B cell (primary cell): ENCODE data around the gene GLYATL3. TPM values are rescaled to one million over a fixed set of nuclear protein-coding genes. Genes with fewer than 3 reads are reported as not detected.

Experiments
- ATAC-seq: fragments of 200-7000 bp; cut with Tn5 transposase; one replicate; pipeline ENCODE4 v1.10.0; 2021; ENCODE audit warnings: low read depth, mild to moderate bottlenecking, moderate number of reproducible peaks, moderate library complexity
- CTCF ChIA-PET: fragments of 350-600 bp; sonication (Branson Sonifier 250); formaldehyde crosslinking; loops from one replicate; lab custom pipeline; 2021; ENCODE audit warnings: antibody characterized with exemption, inconsistent platforms; lab: Charles Lee
- POLR2A ChIA-PET: fragments of 350-600 bp; sonication (Branson Sonifier 250); formaldehyde crosslinking; loops from one replicate; lab custom pipeline; 2021; ENCODE audit warnings: antibody characterized with exemption; lab: Charles Lee
- DNase-seq: peaks from one replicate; pipeline ENCODE4 v3.0.0; 2013
- H2AFZ ChIP-seq: 2 replicates; pipeline ENCODE4 v1.6.1; 2012; ENCODE audit warnings: mild to moderate bottlenecking, low read depth, low read length; ENCODE audit not compliant: insufficient read depth, poor library complexity, severe bottlenecking
- H3K27ac ChIP-seq, 2 donors: 1 replicate in 1 of 2; 2 replicates in 1 of 2; pipeline ENCODE4 v1.5.1; 2012 to 2013; ENCODE audit warnings: low read length in 2 of 2, mild to moderate bottlenecking in 2 of 2, moderate library complexity in 1 of 2
- H3K27me3 ChIP-seq, 4 experiments: fragments of 200-600 bp in 1 of 4; sonication (generic) in 1 of 4; replicated peaks in 1 of 4; 1 replicate in 2 of 4; 2 replicates in 2 of 4; pipeline versions ENCODE4 v1.6.1 to v1.7.0; 2013 to 2016; ENCODE audit warnings: low read length in 3 of 4, mild to moderate bottlenecking in 2 of 4, mixed read lengths in 1 of 4, moderate library complexity in 1 of 4; ENCODE audit not compliant: insufficient read depth in 4 of 4, control insufficient read depth in 3 of 4; ENCODE audit errors: control extremely low read depth in 1 of 4
- H3K36me3 ChIP-seq, 2 experiments: replicated peaks in 1 of 2; 1 replicate in 1 of 2; 2 replicates in 1 of 2; pipeline versions ENCODE4 v1.6.1 to v1.7.1; 2013; ENCODE audit warnings: low read length in 1 of 2; ENCODE audit not compliant: insufficient read depth in 2 of 2, control insufficient read depth in 1 of 2; ENCODE audit errors: control extremely low read depth in 1 of 2, extremely low read depth in 1 of 2
- H3K4me1 ChIP-seq, 2 donors: fragments of 200-600 bp in 1 of 2; sonication (generic) in 1 of 2; 1 replicate in 1 of 2; 2 replicates in 1 of 2; pipeline versions ENCODE4 v1.5.1 to v1.6.1; 2013 to 2017; ENCODE audit warnings: low read length in 2 of 2; ENCODE audit not compliant: control insufficient read depth in 2 of 2, insufficient read depth in 2 of 2
- H3K4me2 ChIP-seq: replicated peaks from 2 replicates; pipeline ENCODE3; 2012; ENCODE audit warnings: mild to moderate bottlenecking, low read depth, low read length; ENCODE audit not compliant: poor library complexity, severe bottlenecking
- H3K4me3 ChIP-seq, 5 experiments: fragments of 200-600 bp in 1 of 5; sonication (generic) in 1 of 5; 1 replicate in 3 of 5; 2 replicates in 2 of 5; pipeline versions ENCODE4 v1.5.1 to v1.7.0; 2011 to 2016; ENCODE audit warnings: low read length in 4 of 5, mild to moderate bottlenecking in 4 of 5, low read depth in 2 of 5, control low read depth in 1 of 5, moderate library complexity in 1 of 5; ENCODE audit not compliant: insufficient read depth in 1 of 5; ENCODE audit errors: control extremely low read depth in 1 of 5, extremely low read depth in 1 of 5
- H3K79me2 ChIP-seq: fragments of 200-600 bp; sonication (generic); one replicate; pipeline ENCODE4 v1.6.0; 2016; ENCODE audit warnings: low read length; ENCODE audit not compliant: control insufficient read depth, insufficient read depth
- H3K9ac ChIP-seq: fragments of 200-600 bp; sonication (generic); 2 replicates; pipeline ENCODE4 v1.6.1; 2017; ENCODE audit warnings: mild to moderate bottlenecking, low read length, moderate library complexity
- H3K9me3 ChIP-seq, 3 donors: one replicate each; pipeline versions ENCODE4 v1.6.1 to v1.7.1; 2013; ENCODE audit warnings: low read length in 2 of 3; ENCODE audit not compliant: control insufficient read depth in 2 of 3, insufficient read depth in 1 of 3; ENCODE audit errors: control extremely low read depth in 1 of 3
- H4K20me1 ChIP-seq: 2 replicates; pipeline ENCODE4 v1.6.0; 2012; ENCODE audit warnings: mild to moderate bottlenecking, low read length; ENCODE audit not compliant: insufficient read depth, control insufficient read depth, poor library complexity, severe bottlenecking
- H3K27ac Mint-ChIP-seq: one replicate; pipeline ENCODE4 v1.8.0; 2021; ENCODE audit warnings: mixed read lengths
- H3K27me3 Mint-ChIP-seq: one replicate; pipeline ENCODE4 v1.8.0; 2021; ENCODE audit warnings: mixed read lengths
- H3K4me1 Mint-ChIP-seq: one replicate; pipeline ENCODE4 v1.8.0; 2021; ENCODE audit warnings: mixed read lengths
- H3K4me3 Mint-ChIP-seq: one replicate; pipeline ENCODE4 v1.8.0; 2021; ENCODE audit warnings: mixed read lengths
- H3K9me3 Mint-ChIP-seq: one replicate; pipeline ENCODE4 v1.8.0; 2022; ENCODE audit warnings: mixed read lengths; ENCODE audit not compliant: insufficient read depth
- CTCF ChIP-seq: fragments of 200-600 bp; IDR thresholded peaks from one replicate; pipeline ENCODE4 v1.8.0; 2022; ENCODE audit warnings: antibody characterized with exemption, mild to moderate bottlenecking
- EZH2 ChIP-seq: IDR thresholded peaks from 2 replicates; pipeline ENCODE4 v1.6.1; 2012; ENCODE audit warnings: borderline replicate concordance, low read depth, mild to moderate bottlenecking, moderate library complexity, low read length; ENCODE audit not compliant: insufficient read depth, poor library complexity, severe bottlenecking
- WGBS: methylation state at CpG from one replicate; pipeline ENCODE4 v1.1.5; 2013; ENCODE audit warnings: missing lambda C conversion rate; ENCODE audit not compliant: insufficient coverage; 5-methylcytosine and 5-hydroxymethylcytosine counted together
- intact Hi-C: fragments of 100-400 bp; cut with micrococcal nuclease; formaldehyde crosslinking; loops from one replicate; pipeline ENCODE4 v1.10.0; 2022
- polyA plus RNA-seq: library from polyadenylated mRNA; depleted of rRNA; stranded (reverse); fragments of >200 nt; gene quantifications from 2 replicates; pipeline ENCODE4 v1.2.3, GENCODE V29; 2012
- total RNA-seq, 2 donors: library from RNA; stranded (reverse); fragments of 120-200 nt in 1 of 2; gene quantifications; 1 replicate in 1 of 2; 2 replicates in 1 of 2; pipeline versions ENCODE4 v1.2.3 to v1.2.4, GENCODE V29; 2013 to 2022

Gene GLYATL3
- total and polyA plus RNA-seq, 2 donors (not counting 1 experiment from before 2014, with no cell fraction given), result not detected

DNA sequence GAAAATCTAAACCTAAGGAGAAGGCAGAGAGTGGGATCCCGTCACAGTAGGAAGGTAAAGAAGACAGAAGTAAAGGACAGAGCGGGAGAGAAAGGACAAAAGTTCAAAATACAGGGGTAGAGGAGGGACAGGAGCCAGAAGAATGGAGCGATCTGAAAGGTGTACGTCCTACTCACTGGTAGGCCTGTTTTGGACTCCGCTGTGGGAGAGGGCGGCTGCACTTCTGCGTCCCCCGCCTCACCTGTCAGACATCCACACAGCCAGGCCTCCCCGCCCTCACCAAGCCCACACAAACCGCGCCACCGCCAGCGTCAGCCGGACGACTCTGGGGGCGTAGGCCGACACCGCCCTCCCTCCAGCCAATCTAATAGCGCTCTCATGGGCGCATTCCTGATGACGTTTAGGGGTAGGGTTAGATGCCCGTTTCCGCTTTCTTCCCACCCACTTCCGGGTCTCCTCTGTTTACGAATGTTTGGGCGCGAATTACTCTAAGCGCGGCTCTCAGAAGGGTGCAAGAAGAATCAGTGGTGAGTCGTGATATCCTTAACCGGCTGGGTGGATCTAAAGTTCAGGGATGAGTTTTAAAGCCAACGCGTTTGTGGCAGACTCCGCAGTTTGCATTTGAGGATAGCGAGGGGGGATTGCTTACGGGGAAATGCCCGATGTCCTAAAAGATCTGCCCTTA lies 36.7 kb upstream of the GLYATL3 start, which contains the start of the genes CENPQ and MMUT:
CENPQ (plus strand) TSS at position 444 of the 685 bp plus-strand sequence. CDS start 6,807 bp downstream, outside the sequence.
MMUT (minus strand) TSS at position 327 of the 685 bp plus-strand sequence. CDS start 3,787 bp downstream, outside the sequence.
- H3K4me1 Mint-ChIP-seq, result peaks cover 57% of the 10 kb centered on the region
- Histone ChIP-seq H3K9ac (peak within 1 kb of the TSS; percentile 97), H3K36me3 (no peaks in the 10 kb centered on the region), H4K20me1 (no peaks in the 10 kb centered on the region), H2AFZ (peak within 1 kb of the TSS; percentile 94), H3K4me2 (peak within 1 kb of the TSS; percentile 87), H3K27me3 (no peaks in the 10 kb centered on the region), H3K27ac (peak within 1 kb of the TSS; percentile 82 to 92), H3K9me3 (no peaks in the 10 kb centered on the region), H3K4me3 (peak within 1 kb of the TSS; percentile 65 to 97 (median 82)), H3K4me1 (peaks cover 42 to 43% of the 10 kb centered on the region in 2 donors), H3K79me2 (peaks cover 52% of the 10 kb centered on the region)
- ChIA-PET CTCF (no interaction called here), POLR2A (no interaction called here)
- peak within 1 kb of the TSS; percentile 95 for H3K27ac Mint-ChIP-seq
- peak; percentile 99 for ATAC-seq
- intact Hi-C loops, result no loop called here
- TF ChIP-seq CTCF, result no peak
- no peak for TF ChIP-seq EZH2
- no peaks in the 10 kb centered on the region for H3K9me3 Mint-ChIP-seq
- no peaks in the 10 kb centered on the region for H3K27me3 Mint-ChIP-seq
- H3K4me3 Mint-ChIP-seq, result peak within 1 kb of the TSS; percentile 93
- 2% methylated on average over 14 of the region's 37 CpGs for WGBS
- peak; percentile 93 for DNase-seq

DNA sequence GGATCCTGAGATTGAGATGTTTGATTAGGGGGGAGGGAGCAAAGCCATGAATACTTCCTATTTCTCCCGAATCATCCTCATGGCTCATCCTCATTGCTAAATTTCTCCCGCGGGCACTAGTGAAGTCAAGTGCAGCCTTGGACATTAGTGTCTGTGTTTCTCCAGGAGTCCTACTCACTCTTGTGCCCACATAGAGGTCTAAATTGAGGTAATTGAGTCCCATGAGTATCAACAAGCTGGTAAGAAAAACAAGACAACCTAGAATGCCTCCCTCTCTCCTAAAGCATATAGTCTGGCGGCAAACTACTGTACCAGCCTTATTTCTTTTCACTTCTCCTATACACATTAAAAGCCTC lies 36.1 kb upstream of the GLYATL3 start:
- TF ChIP-seq EZH2 (no peak), CTCF (no peak)
- ATAC-seq (no peak), DNase-seq (no peak)
- Histone ChIP-seq H3K4me2 (peak overlapping the region; percentile 87), H3K27me3 (no peaks in the 10 kb centered on the region), H3K9me3 (no peaks in the 10 kb centered on the region), H3K79me2 (peaks cover 57% of the 10 kb centered on the region), H3K36me3 (no peaks in the 10 kb centered on the region), H3K9ac (peak overlapping the region; percentile 97), H2AFZ (peak overlapping the region; percentile 94), H3K27ac (peak overlapping the region; percentile 82 to 92), H3K4me1 (peaks cover 42 to 43% of the 10 kb centered on the region in 2 donors), H4K20me1 (no peaks in the 10 kb centered on the region), H3K4me3 (peak overlapping the region; percentile 65 to 97 (median 82))
- Mint-ChIP-seq H3K27ac (peak overlapping the region; percentile 95), H3K4me1 (peaks cover 60% of the 10 kb centered on the region), H3K9me3 (no peaks in the 10 kb centered on the region), H3K27me3 (no peaks in the 10 kb centered on the region), H3K4me3 (peak overlapping the region; percentile 93)
- CTCF ChIA-PET, result no interaction called here
- POLR2A ChIA-PET, result interaction anchor here (0.5 kb wide), 1 partner anchor 1986 kb away, joined by 5 read pairs; no protein-coding TSS in a partner anchor
- WGBS, result 0% methylated on average over 1 of the region's 4 CpGs
- intact Hi-C loops, result no loop called here
